Head of caudate nucleus (tissue), 42 donors: ENCODE data around the gene MAK.
A peak's percentile ranks its signal among the peaks of the same experiment; 100 is the strongest.
"Not testable (repeated sequence)": the region's sequence is repeated elsewhere in the genome, so short reads cannot be mapped to it uniquely, and the experiment has no call there.

Experiments
- DNase-seq, 42 donors: peaks; one replicate each; pipeline versions ENCODE4 v3.0.0 to v3.0.0-alpha.2; 2020 to 2021; ENCODE audit warnings: mixed read lengths in 7 of 42
- intact Hi-C: fragments of 100-400 bp; cut with DNase I; formaldehyde crosslinking; loops from one replicate; pipeline ENCODE4 v1.15.0; 2022

Gene MAK

DNA sequence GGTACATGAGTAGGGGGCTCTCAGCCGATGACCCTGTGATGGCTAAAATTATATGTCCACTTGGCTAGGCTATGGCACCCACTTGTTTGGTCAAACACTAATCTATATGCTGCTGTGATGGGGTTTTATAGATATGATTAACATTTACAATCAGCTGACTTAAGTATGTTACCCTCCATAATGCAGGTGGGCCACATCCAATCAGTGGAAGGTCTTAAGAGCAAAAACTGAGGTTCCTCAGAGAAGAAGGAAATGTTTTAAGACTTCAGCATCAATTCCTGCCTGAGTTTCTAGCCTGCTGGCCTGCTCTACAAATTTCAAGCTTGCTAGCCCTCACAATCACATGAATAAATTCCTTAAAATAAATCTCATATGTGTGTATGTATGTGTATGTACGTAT is 18.9 kb upstream of the MAK start:
- intact Hi-C loops, result no loop called here
- DNase-seq, result peak in 1 of 42 donors; percentile 6

DNA sequence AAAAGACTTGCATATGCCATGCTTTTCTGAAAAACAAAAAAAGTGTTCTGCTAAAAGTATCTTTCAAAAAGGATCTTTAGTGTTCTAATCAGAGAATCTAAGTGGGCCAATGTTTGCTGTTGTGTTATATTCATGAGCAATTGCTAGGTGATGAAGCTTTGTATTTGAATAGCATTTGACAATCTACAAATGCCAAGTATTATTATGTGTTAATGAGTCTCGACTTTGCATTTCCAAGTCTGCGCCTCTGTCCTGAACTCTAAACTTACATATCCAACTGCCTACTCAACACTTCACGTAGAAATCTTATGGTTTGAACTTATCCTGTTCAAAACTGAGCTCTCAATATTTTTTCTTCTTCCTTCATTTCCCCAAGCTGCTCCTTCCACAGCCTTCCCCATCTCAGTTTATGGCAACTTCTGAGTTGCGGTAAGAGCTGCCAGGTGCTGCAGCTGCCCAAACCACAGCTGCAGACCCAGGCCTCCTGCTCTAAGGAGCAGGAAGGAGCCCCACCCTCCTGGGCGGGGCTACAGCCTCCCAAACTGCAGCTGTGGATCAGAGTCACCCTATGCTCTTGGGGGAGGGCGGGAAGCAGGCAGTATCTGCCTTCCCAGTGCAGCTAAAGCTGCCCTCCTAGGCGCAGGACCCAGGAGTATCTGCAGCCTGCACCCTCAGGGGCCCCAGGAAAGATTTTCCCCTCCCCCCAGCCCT is 16.7 kb upstream of the MAK start:
- intact Hi-C loops, result no loop called here
- peak in 1 of 42 donors; percentile 4 for DNase-seq

DNA sequence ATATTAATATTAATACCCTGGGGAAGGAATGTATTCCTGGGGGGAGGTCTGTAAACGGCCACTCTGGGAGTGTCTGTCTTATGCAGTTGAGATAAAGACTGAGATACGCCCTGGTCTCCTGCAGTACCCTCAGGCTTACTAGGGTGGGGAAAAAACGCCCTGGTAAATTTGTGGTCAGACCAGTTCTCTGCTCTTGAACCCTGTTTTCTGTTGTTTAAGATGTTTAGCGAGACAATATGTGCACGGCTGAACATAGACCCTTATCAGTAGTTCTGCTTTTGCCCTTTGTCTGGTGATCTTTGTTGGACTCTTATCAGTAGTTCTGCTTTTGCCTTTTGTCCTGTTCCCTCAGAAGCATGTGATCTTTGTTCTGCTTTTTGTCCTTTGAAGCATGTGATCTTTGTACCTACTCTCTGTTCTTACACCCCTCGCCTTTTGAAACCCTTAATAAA is 15.5 kb upstream of the MAK start:
- intact Hi-C loops, result not testable (repeated sequence)
- peak in 1 of 42 donors; percentile 13 for DNase-seq

- DNase-seq, result peak in 1 of 42 donors; percentile 15
- intact Hi-C loops, result no loop called here
These were observed 14.1 kb upstream of the MAK start for GRCh38 chr6:10852361-10852960.

- intact Hi-C loops, result no loop called here
- DNase-seq, result no peak
These were observed 12.4 kb upstream of the MAK start for GRCh38 chr6:10850728-10851127.

DNA sequence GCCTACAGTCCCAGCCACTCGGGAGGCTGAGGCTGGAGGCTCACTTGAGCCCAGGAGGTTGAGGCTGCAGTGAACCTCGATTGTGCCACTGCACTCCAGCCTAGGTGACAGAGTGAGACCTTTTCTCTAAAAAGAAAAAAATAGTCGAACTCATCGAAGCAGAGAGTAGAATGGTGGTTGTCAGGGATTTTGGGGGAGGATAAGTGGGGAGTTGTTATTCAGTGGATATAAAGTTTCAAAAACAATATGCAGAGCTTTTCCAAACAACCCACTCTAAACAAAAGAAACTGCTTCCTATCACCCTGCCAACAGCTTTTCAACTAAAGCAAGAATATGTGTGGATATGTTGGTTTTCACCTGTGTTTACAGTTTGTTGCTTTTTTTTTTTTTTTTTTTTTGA is 11.6 kb upstream of the MAK start:
- intact Hi-C loops, result no loop called here
- peak in 1 of 42 donors; percentile 2 for DNase-seq

DNA sequence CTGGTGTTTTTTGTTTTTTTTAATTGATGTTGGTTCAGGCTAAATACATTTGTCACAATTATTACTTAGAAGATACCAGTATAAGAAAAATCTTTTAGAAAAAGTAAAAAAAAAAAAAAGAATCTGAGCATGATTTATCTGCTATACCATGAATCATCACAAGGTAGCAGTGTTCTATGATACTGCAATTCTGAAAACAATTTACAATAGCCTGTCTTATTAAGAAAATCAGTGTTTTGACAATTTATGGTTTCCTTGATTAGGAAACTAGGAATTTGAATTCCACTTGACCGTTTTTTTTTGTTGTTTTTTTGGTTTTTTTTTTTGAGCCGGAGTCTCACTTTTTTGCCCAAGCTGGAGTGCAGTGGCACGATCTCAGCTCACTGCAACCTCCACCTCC is 9.3 kb upstream of the MAK start:
- intact Hi-C loops, result no loop called here
- DNase-seq, result peak in 1 of 42 donors; percentile 33

DNA sequence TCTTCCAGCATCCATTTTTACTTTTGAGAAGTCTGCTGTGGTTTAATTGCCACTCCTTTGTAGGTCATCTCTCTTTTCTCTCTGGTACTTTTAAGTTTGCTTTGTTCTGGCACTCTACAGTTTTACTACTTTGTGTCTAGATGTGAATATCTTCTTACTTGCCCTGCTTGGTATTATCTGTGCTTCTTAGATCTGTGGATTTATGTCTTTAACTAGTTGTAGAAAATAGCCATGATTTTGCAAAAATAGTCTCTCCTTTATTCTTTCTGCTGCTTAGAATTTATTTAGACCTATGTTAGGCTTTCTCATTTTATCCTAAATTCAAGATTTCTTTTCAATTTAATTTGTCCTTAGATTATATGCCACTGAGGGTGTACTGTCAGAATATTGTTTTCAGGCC is 5.2 kb upstream of the MAK start:
- no peak for DNase-seq
- intact Hi-C loops, result no loop called here

GRCh38 chr6:10838794-10839333 is 525 bp upstream of the MAK start:
- intact Hi-C loops, result no loop called here

DNA sequence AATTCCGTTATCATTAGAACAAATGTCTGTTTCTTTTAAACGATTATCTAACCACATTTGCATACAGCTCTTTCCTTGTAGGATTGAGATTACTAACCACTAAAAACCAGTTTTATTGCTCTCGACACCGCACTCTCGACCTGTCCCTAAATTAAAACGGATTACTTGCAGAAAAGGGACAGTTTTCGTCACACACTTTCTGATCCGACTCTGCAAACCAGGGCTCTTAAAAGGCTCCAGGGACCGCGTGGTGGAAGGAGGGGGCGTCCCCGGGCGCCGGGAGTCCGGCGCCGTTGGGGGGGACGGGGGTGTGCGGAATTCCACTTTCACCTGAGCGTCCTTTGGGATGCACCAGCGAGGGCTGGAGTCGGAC is 731 bp downstream of the MAK start:
- intact Hi-C loops, result no loop called here
- DNase-seq, result peak in 8 of 42 donors; percentile 3 to 30 (median 10)

More at GRCh38 chr6:10838794-10839333, 525 bp upstream of the MAK start:
- no peak for DNase-seq

GRCh38 chr6:10837009-10837621 is 1.2 kb downstream of the MAK start:
- peak in 32 of 42 donors; percentile 5 to 60 (median 28) for DNase-seq
- intact Hi-C loops, result no loop called here

GRCh38 chr6:10834823-10835222 is 3.5 kb downstream of the MAK start:
- no peak for DNase-seq
- intact Hi-C loops, result no loop called here

DNA sequence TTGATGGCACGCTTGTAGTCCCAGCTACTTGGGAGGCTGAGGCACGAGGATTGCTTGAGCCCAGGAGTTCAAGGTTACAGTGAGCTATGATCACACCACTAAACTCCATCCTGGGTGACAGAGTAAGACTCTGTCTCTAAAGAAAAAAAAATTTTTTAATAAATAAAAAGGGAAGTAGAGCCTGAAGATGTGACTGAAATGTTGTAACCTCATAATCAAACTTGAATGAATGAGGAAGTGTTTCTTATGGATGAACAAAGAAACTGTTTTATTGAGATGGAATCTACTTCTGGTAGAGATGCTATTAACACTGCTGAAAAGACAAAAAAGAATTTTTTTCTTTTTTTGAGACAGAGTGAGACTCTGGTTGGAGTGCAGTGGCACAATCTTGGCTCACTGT is 6.7 kb downstream of the MAK start:
- intact Hi-C loops, result no loop called here
- no peak for DNase-seq

DNA sequence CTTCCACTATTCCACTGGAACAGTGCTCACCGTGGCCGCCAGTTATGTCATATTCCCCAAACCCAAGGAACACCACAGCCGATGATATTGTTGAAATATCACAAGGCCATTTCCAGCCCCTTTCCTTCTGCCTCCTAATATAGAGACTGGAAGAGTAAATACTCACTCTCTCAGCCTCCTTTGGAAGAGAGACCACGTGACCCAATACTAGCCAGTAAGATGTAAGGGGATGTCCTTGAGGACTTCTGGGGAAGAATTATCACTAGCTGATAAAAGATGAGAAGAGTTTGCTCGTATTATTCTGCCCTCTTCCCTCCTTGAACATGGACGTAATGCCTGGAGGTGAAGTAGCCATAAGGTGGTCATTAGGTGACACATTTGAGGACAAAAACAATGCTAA is 13.5 kb downstream of the MAK start:
- no peak for DNase-seq
- intact Hi-C loops, result no loop called here

DNA sequence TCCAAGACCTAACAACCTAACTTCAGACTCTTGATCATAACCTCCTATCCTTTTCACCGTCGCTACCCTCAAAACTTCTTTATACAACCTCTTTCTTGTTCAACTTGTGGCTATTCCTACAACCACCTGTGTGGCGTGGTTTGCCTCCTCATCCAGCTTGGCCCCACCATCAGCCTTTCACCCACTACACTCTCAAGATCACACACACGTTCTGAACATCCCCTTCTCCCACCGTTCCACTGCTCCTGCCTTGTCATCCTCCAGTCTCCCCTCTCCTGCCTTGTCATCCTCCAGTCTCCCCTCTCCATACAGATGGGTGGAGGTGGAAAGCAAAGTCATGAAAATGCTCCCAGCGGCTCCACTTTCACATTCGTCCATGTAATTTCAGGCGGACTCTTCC is 14.0 kb downstream of the MAK start:
- intact Hi-C loops, result no loop called here
- no peak for DNase-seq

- intact Hi-C loops, DNase-seq: not testable (repeated sequence)
These were observed 24.2 kb downstream of the MAK start for GRCh38 chr6:10814176-10814575.

GRCh38 chr6:10809098-10809497 is 29.2 kb downstream of the MAK start:
- intact Hi-C loops, result no loop called here
- no peak for DNase-seq

GRCh38 chr6:10808376-10808775 is 30.0 kb downstream of the MAK start:
- no peak for DNase-seq
- intact Hi-C loops, result no loop called here

DNA sequence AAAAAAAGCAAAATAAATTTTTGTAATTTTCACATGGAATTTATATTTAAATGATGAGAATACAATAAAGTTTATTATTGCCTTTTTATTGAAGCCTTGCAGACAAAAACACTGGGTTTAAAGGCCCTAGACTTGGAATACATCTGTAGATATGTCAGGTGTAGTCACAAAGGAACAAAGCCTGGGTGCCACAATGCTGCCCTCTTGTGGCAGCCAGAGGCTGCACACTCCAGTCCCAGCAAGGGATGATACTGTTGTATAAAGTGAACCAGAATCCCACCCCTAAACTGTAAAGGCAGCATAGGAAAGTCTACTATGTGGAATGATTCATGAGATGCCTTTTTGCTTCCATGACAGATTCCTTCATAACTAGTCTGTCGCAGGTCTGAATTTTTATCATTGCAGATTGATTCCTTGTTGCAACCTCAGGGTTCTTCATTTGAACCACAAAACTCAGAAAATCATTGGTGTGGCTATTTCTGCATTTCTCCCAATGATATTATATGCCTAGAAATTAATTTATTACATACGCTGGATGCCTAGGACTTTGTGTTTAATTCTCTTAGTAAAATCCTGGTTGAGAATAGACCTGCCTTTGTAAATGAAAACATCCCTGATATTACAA is 37.0 kb downstream of the MAK start:
- DNase-seq, result peak; percentile 22 to 84 (median 66)
- intact Hi-C loops, result no loop called here

DNA sequence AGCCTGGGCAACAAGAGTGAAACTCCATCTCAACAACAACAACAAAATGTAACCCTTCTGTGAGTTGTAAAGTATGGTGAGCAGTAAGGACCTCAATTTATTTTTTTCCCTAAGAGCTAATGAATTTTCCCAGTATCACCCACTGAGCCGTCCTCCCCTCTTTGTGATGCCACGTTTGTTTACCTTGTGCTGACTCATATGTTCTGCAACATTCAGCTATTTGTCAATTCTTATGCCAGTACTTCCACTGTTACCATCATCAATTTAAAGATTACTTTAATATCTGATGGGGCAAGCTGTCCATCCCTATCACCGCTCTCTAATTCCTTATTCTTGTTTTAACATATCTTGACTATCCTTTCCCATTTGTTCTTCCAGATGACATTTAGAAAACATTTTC is 37.5 kb downstream of the MAK start:
- intact Hi-C loops, result no loop called here
- DNase-seq, result no peak
